GM12878 (cell line): ENCODE results near the gene ELL. TPM values are rescaled to one million over a fixed set of nuclear protein-coding genes. Genes with fewer than 3 reads are reported as not detected.

Source experiments
- BCL11A ChIP-seq: IDR thresholded peaks from 2 replicates; pipeline ENCODE4 v1.6.1; 2011; ENCODE audit warnings: low read depth, low read length
- CEBPZ ChIP-seq: fragments of 150-350 bp; IDR thresholded peaks from 2 replicates; pipeline ENCODE4 v1.6.1; 2016; ENCODE audit warnings: low read depth, low read length
- CHD4 ChIP-seq: fragments of 200-600 bp; sonication (generic); IDR thresholded peaks from 2 replicates; pipeline ENCODE4 v1.6.1; 2016; ENCODE audit warnings: mild to moderate bottlenecking
- CTCF ChIP-seq, 3 experiments: IDR thresholded peaks in 2 of 3; conservative IDR thresholded peaks in 1 of 3; 2 replicates each; pipeline ENCODE4 v1.5.1; 2011; ENCODE audit warnings: low read depth in 3 of 3, low read length in 3 of 3, mild to moderate bottlenecking in 3 of 3, control low read depth in 2 of 3, moderate library complexity in 2 of 3, inconsistent platforms in 1 of 3, mixed read lengths in 1 of 3; ENCODE audit not compliant: control insufficient read depth in 2 of 3, insufficient read depth in 1 of 3; ENCODE audit errors: extremely low read depth in 1 of 3
- ESRRA ChIP-seq: IDR thresholded peaks from 2 replicates; pipeline ENCODE4 v1.6.1; 2012; ENCODE audit warnings: mild to moderate bottlenecking, low read length, improper control_type of control experiment
- HDGF ChIP-seq: fragments of 450-650 bp; IDR thresholded peaks from 2 replicates; pipeline ENCODE4 v1.6.1; 2016; ENCODE audit warnings: antibody characterized with exemption
- HSF1 ChIP-seq: fragments of 150-350 bp; IDR thresholded peaks from 2 replicates; pipeline ENCODE4 v1.6.1; 2014; ENCODE audit warnings: mild to moderate bottlenecking, low read depth, low read length
- IRF4 ChIP-seq: IDR thresholded peaks from 2 replicates; pipeline ENCODE4 v1.6.1; 2011; ENCODE audit warnings: low read depth, low read length
- MYC ChIP-seq: IDR thresholded peaks from 2 replicates; pipeline ENCODE4 v1.6.1; 2011; ENCODE audit warnings: mild to moderate bottlenecking, low read length, moderate library complexity, inconsistent platforms; ENCODE audit not compliant: insufficient read depth, insufficient replicate concordance, insufficient read length, severe bottlenecking
- NFIC ChIP-seq: IDR thresholded peaks from 2 replicates; pipeline ENCODE4 v1.6.1; 2012; ENCODE audit warnings: low read depth, mild to moderate bottlenecking, inconsistent platforms, low read length, moderate library complexity
- POU2F2 ChIP-seq: IDR thresholded peaks from 3 replicates; pipeline ENCODE4 v1.6.1; 2011; ENCODE audit warnings: low read depth, mild to moderate bottlenecking, low read length, borderline replicate concordance
- RAD21 ChIP-seq: IDR thresholded peaks from 2 replicates; pipeline ENCODE4 v1.6.1; 2011; ENCODE audit warnings: mild to moderate bottlenecking, low read depth, low read length, moderate library complexity; ENCODE audit not compliant: insufficient read depth
- RAD51 ChIP-seq: fragments of 450-650 bp; IDR thresholded peaks from 2 replicates; pipeline ENCODE4 v1.6.1; 2016; ENCODE audit warnings: moderate library complexity, mild to moderate bottlenecking, inconsistent platforms
- RB1 ChIP-seq: fragments of 450-650 bp; formaldehyde crosslinking; IDR thresholded peaks from 2 replicates; pipeline ENCODE4 v1.6.1; 2017; ENCODE audit warnings: mild to moderate bottlenecking, borderline replicate concordance
- REST ChIP-seq: IDR thresholded peaks from 2 replicates; pipeline ENCODE4 v1.6.1; 2012; ENCODE audit warnings: mild to moderate bottlenecking, low read depth, low read length
- RUNX3 ChIP-seq: IDR thresholded peaks from 2 replicates; pipeline ENCODE4 v1.6.1; 2012; ENCODE audit warnings: low read length, inconsistent platforms
- SUPT20H ChIP-seq: IDR thresholded peaks from 2 replicates; pipeline ENCODE4 v1.6.1; 2011; ENCODE audit warnings: low read depth, mild to moderate bottlenecking, low read length, moderate library complexity, borderline replicate concordance; ENCODE audit not compliant: control insufficient read depth
- TCF12 ChIP-seq: IDR thresholded peaks from 2 replicates; pipeline ENCODE4 v1.6.1; 2011; ENCODE audit warnings: low read depth, mild to moderate bottlenecking, low read length
- ZNF207 ChIP-seq: fragments of 450-650 bp; IDR thresholded peaks from 2 replicates; pipeline ENCODE4 v1.6.1; 2014; ENCODE audit warnings: antibody characterized with exemption, mild to moderate bottlenecking, borderline replicate concordance
- ZNF384 ChIP-seq: IDR thresholded peaks from 2 replicates; pipeline ENCODE4 v1.6.1; 2012; ENCODE audit warnings: low read depth, mild to moderate bottlenecking, low read length, improper control_type of control experiment, borderline replicate concordance
- ZSCAN29 ChIP-seq: fragments of 450-650 bp; IDR thresholded peaks from 2 replicates; pipeline ENCODE4 v1.6.1; 2017; ENCODE audit warnings: mild to moderate bottlenecking, moderate library complexity
- polyA plus RNA-seq, 11 experiments: library from polyadenylated mRNA; depleted of rRNA in 4 of 11; unstranded in 6 of 11; stranded (reverse) in 5 of 11; fragments of >200 nt; fragmentation: Nextera tagmentation in 4 of 11; fragmentation: Illumina TruSeq in 1 of 11; extraction: Ambion mirVana in 4 of 11; extraction: Trizol in 1 of 11; gene quantifications; 1 replicate in 1 of 11; 2 replicates in 10 of 11; pipeline versions ENCODE4 v1.2.1 to v1.2.3, GENCODE V29; 2011 to 2016; ENCODE audit warnings: inconsistent platforms in 2 of 11, missing spikeins in 2 of 11, low read depth in 1 of 11
- total RNA-seq, 4 experiments: library from RNA; depleted of rRNA in 3 of 4; stranded (reverse); fragments of >200 nt in 3 of 4; fragmentation: Illumina TruSeq in 1 of 4; extraction: Trizol in 1 of 4; gene quantifications; 2 replicates each; pipeline versions ENCODE4 v1.2.1 to v1.2.3, GENCODE V29; 2013 to 2021

Gene ELL
- total and polyA plus RNA-seq, 10 of the 15 experiments (the other 5 are each of a cell fraction or from before 2014, with no cell fraction given), result 0.91 to 25.0 (median 9.1) TPM

- TF ChIP-seq CEBPZ, result no peak
- no peak for TF ChIP-seq MYC
- no peak for TF ChIP-seq SUPT20H
- peak; percentile 46 for TF ChIP-seq RAD21
- TF ChIP-seq CTCF (IDR thresholded peaks at IDR 0.05 in 2 of 3, conservative IDR thresholded peaks at IDR 0.05 in 1 of 3; ENCODE audit: control insufficient read depth in 2 of 3, extremely low read depth in 1 of 3, insufficient read depth in 1 of 3, low read depth in 3 of 3, low read length in 3 of 3), result peak; percentile 41 to 50 (median 41); a peak in 4 of 6 replicates
- TF ChIP-seq NFIC, result no peak
- peak; percentile 53; the same call in 1 of the 2 replicates for TF ChIP-seq TCF12
- peak; percentile 41; the same call in 1 of the 2 replicates for TF ChIP-seq ZNF384
- TF ChIP-seq CHD4, result no peak
- no peak for TF ChIP-seq HDGF
- no peak for TF ChIP-seq ESRRA
- TF ChIP-seq BCL11A, result no peak
- TF ChIP-seq RAD51, result no peak
- no peak for TF ChIP-seq IRF4
- TF ChIP-seq HSF1, result no peak
- TF ChIP-seq RUNX3, result no peak
- TF ChIP-seq ZSCAN29, result no peak
- TF ChIP-seq ZNF207, result peak; percentile 60; the same call in 1 of the 2 replicates
- no peak for TF ChIP-seq POU2F2
- TF ChIP-seq REST, result no peak
- TF ChIP-seq RB1, result no peak
Measured at GRCh38 chr19:18401580-18402112, 120.2 kb downstream of the ELL start (continued).
